Measurements from ENCODE around the gene RBP5. TPM values are rescaled to one million over a fixed set of nuclear protein-coding genes. Genes with fewer than 3 reads are reported as not detected.

Gene RBP5
- total RNA-seq, 1 donor from 2014 or later, result 0.84 TPM

GRCh38 chr12:7103837-7104584 is 24.7 kb downstream of the RBP5 start:
- intact Hi-C loops (cut with micrococcal nuclease), result no loop called here

GRCh38 chr12:7102582-7102981 is 26.1 kb downstream of the RBP5 start:
- intact Hi-C loops (cut with micrococcal nuclease), result no loop called here

GRCh38 chr12:7101694-7102131 is 27.0 kb downstream of the RBP5 start:
- intact Hi-C loops (cut with micrococcal nuclease), result no loop called here

GRCh38 chr12:7101047-7101693 is 27.5 kb downstream of the RBP5 start:
- intact Hi-C loops (cut with micrococcal nuclease), result no loop called here

GRCh38 chr12:7100239-7100638 is 28.4 kb downstream of the RBP5 start:
- intact Hi-C loops (cut with micrococcal nuclease), result no loop called here

GRCh38 chr12:7099290-7099996 is 29.2 kb downstream of the RBP5 start:
- intact Hi-C loops (cut with micrococcal nuclease), result no loop called here

GRCh38 chr12:7096979-7097378 is 31.7 kb downstream of the RBP5 start:
- intact Hi-C loops (cut with micrococcal nuclease), result no loop called here

- intact Hi-C loops (cut with micrococcal nuclease), result no loop called here
Measured at GRCh38 chr12:7096006-7096932, 32.4 kb downstream of the RBP5 start.

- intact Hi-C loops (cut with micrococcal nuclease), result loop anchor here (2.0 to 5.0 kb wide), 2 partner anchors 15 to 122 kb away; partner anchors contain the start of genes C1RL, EMG1 and PHB2
Measured at GRCh38 chr12:7093892-7094291, 34.8 kb downstream of the RBP5 start.

- intact Hi-C loops (cut with micrococcal nuclease), result loop anchor here (2.0 to 5.0 kb wide), 2 partner anchors 15 to 121 kb away; partner anchors contain the start of genes C1RL, EMG1 and PHB2
Measured at GRCh38 chr12:7093486-7093885, 35.2 kb downstream of the RBP5 start.

- intact Hi-C loops (cut with micrococcal nuclease), result loop anchor here (1.0 to 5.0 kb wide), 6 partner anchors 16 to 224 kb away; partner anchors contain the start of genes C12orf57, C1RL, EMG1 and LPCAT3
Measured at GRCh38 chr12:7092986-7093460, 35.7 kb downstream of the RBP5 start.

GRCh38 chr12:7092229-7092985 is 36.3 kb downstream of the RBP5 start, which contains the start of gene C1R:
C1R (minus strand) TSS chr12:7092445; CDS start chr12:7092388, 57 bp downstream.
- intact Hi-C loops (cut with micrococcal nuclease), result loop anchor here (1.0 to 5.0 kb wide), 6 partner anchors 16 to 223 kb away; partner anchors contain the start of genes C12orf57, C1RL, EMG1 and LPCAT3

GRCh38 chr12:7091660-7092228 is 36.9 kb downstream of the RBP5 start:
- intact Hi-C loops (cut with micrococcal nuclease), result loop anchor here (1.0 to 5.0 kb wide), 6 partner anchors 17 to 222 kb away; partner anchors contain the start of genes C12orf57, C1RL, EMG1 and LPCAT3

- intact Hi-C loops (cut with micrococcal nuclease), result loop anchor here (5.0 kb wide), 1 partner anchor 119 kb away; the partner anchor contains the start of genes EMG1 and PHB2
Measured at GRCh38 chr12:7091171-7091570, 37.5 kb downstream of the RBP5 start.

- intact Hi-C loops (cut with micrococcal nuclease), result loop anchor here (5.0 kb wide), 1 partner anchor 118 kb away; the partner anchor contains the start of genes EMG1 and PHB2
Measured at GRCh38 chr12:7090222-7090998, 38.3 kb downstream of the RBP5 start.

GRCh38 chr12:7089196-7089871 is 39.4 kb downstream of the RBP5 start:
- intact Hi-C loops (cut with micrococcal nuclease), result no loop called here

- intact Hi-C loops (cut with micrococcal nuclease), result no loop called here
Measured at GRCh38 chr12:7083125-7083524, 45.6 kb downstream of the RBP5 start.

- intact Hi-C loops (cut with micrococcal nuclease), result no loop called here
Measured at GRCh38 chr12:7081037-7081436, 47.7 kb downstream of the RBP5 start.

All from T-helper 2 cell treated with Interferon-gamma antibody and Interleukin-4, amounts not matched to agents 100 ng/mL and 5 ng/mL, for 36 hours (primary cell).